ENCODE results near the gene SPATA1. TPM values are rescaled to one million over a fixed set of nuclear protein-coding genes. Genes with fewer than 3 reads are reported as not detected.

The SPATA1 gene
- total RNA-seq, 1 experiment from 2014 or later, result 0.85 TPM

DNA sequence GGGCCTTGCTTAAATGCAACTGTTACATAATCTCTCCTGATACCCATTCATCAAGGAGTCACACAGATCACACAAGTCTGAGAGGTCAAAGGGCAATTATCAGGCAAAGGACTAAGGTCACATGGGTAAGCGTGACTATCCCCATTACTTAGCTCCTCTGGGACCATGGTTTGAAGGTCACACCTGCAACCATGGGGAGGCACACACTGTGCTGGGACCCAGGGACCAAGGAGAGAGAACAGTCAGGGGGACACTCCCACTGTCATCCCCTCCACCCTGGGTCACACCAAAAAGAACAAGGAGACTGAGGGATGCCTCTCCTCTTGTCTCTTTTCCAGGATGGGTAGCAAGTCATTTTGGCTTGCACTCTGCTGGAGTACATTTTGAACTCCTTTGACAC, 99.0 kb downstream of the SPATA1 start:
- TF ChIP-seq ZNF263 (CRISPR knock-in tag; IDR thresholded peaks at IDR 0.05; ENCODE audit: low read depth) (no peak), IRF2 (CRISPR knock-in tag; IDR thresholded peaks at IDR 0.05; ENCODE audit: borderline replicate concordance, low read depth) (no peak), ATF2 (CRISPR knock-in tag; IDR thresholded peaks at IDR 0.05; ENCODE audit: borderline replicate concordance, low read depth) (no peak), SMAD4 (CRISPR knock-in tag; IDR thresholded peaks at IDR 0.05) (no peak), CREB1 (CRISPR knock-in tag; IDR thresholded peaks at IDR 0.05) (no peak), IRF1 (CRISPR knock-in tag; IDR thresholded peaks at IDR 0.05) (no peak), KAT7 (CRISPR knock-in tag; IDR thresholded peaks at IDR 0.05; ENCODE audit: borderline replicate concordance) (no peak), SOX15 (CRISPR knock-in tag; IDR thresholded peaks at IDR 0.05) (no peak), PRRX2 (CRISPR knock-in tag; IDR thresholded peaks at IDR 0.05) (no peak), ATF6 (CRISPR knock-in tag; IDR thresholded peaks at IDR 0.05) (no peak), SMAD3 (CRISPR knock-in tag; IDR thresholded peaks at IDR 0.05; ENCODE audit: borderline replicate concordance) (no peak), ZNF138 (CRISPR knock-in tag; conservative IDR thresholded peaks at IDR 0.05) (no peak), CDX4 (CRISPR knock-in tag; IDR thresholded peaks at IDR 0.05; ENCODE audit: borderline replicate concordance) (no peak), FOXP1 (CRISPR knock-in tag; IDR thresholded peaks at IDR 0.05; ENCODE audit: borderline replicate concordance) (no peak)
- TF ChIP-seq, protein P1, sequence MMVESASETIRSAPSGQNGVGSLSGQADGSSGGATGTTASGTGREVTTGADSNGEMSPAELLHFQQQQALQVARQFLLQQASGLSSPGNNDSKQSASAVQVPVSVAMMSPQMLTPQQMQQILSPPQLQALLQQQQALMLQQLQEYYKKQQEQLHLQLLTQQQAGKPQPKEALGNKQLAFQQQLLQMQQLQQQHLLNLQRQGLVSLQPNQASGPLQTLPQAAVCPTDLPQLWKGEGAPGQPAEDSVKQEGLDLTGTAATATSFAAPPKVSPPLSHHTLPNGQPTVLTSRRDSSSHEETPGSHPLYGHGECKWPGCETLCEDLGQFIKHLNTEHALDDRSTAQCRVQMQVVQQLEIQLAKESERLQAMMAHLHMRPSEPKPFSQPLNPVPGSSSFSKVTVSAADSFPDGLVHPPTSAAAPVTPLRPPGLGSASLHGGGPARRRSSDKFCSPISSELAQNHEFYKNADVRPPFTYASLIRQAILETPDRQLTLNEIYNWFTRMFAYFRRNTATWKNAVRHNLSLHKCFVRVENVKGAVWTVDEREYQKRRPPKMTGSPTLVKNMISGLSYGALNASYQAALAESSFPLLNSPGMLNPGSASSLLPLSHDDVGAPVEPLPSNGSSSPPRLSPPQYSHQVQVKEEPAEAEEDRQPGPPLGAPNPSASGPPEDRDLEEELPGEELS (CRISPR knock-in tag; IDR thresholded peaks at IDR 0.05), result no peak
- TF ChIP-seq, protein P2, sequence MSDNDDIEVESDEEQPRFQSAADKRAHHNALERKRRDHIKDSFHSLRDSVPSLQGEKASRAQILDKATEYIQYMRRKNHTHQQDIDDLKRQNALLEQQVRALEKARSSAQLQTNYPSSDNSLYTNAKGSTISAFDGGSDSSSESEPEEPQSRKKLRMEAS (CRISPR knock-in tag; IDR thresholded peaks at IDR 0.05), result no peak
- TF ChIP-seq, protein P3, sequence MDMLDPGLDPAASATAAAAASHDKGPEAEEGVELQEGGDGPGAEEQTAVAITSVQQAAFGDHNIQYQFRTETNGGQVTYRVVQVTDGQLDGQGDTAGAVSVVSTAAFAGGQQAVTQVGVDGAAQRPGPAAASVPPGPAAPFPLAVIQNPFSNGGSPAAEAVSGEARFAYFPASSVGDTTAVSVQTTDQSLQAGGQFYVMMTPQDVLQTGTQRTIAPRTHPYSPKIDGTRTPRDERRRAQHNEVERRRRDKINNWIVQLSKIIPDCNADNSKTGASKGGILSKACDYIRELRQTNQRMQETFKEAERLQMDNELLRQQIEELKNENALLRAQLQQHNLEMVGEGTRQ (CRISPR knock-in tag; IDR thresholded peaks at IDR 0.05), result no peak
- H3K36me3 Mint-ChIP-seq, result peaks cover 27% of the 10 kb centered on the region
- H3K4me3 Mint-ChIP-seq, result no peak overlapping the region
- ATAC-seq (no peak), DNase-seq (ENCODE audit: low spot score) (no peak)
- H3K9me3 Mint-ChIP-seq, result peaks cover 34% of the 10 kb centered on the region
- no peak overlapping the region for H3K27ac Mint-ChIP-seq
- CTCF ChIA-PET, result interaction anchor here (0.6 to 1.8 kb wide), 14 partner anchors 8 to 675 kb away, joined by 3 to 9 read pairs (median 4); partner anchors contain the start of genes GNG5, PRKACB and SPATA1
- peaks cover 13% of the 10 kb centered on the region for H3K27me3 Mint-ChIP-seq (ENCODE audit: low read depth)
- H3K4me1 Mint-ChIP-seq, result peaks cover 6% of the 10 kb centered on the region; the same call in 1 of the 2 replicates
- POLR2A ChIA-PET, result no interaction called here

DNA sequence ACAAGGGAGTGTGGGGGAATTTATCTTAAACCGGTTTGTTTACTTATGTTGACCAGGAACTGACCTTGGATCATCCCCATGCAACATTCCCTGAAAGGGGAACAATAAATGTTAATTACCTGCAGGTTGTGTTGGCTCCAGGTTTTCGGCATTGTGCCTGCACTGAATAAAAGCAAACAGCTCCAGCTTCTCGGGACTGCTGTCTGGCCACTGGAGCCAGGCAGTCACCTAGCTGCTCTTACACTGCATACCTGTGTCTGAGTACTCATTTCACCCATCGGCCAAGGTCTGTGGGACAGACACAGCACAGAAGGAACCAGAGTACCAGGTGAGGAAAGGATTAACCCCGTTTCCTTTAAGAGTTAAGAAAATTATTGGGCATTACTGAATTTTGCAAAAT, 100.8 kb downstream of the SPATA1 start:
- H3K4me1 Mint-ChIP-seq, result peaks cover 13% of the 10 kb centered on the region
- H3K27me3 Mint-ChIP-seq (ENCODE audit: low read depth), result peaks cover 13% of the 10 kb centered on the region
- H3K4me3 Mint-ChIP-seq, result no peak overlapping the region
- peaks cover 39% of the 10 kb centered on the region for H3K9me3 Mint-ChIP-seq
- ChIA-PET POLR2A (no interaction called here), CTCF (interaction anchor here (1.1 to 1.3 kb wide), 3 partner anchors 13 to 168 kb away, joined by 3 to 4 read pairs (median 4); no protein-coding TSS in a partner anchor)
- peaks cover 31% of the 10 kb centered on the region for H3K36me3 Mint-ChIP-seq
- no peak for DNase-seq (ENCODE audit: low spot score)
- no peak overlapping the region for H3K27ac Mint-ChIP-seq
- no peak for ATAC-seq
- TF ChIP-seq MYBL2 (CRISPR knock-in tag; IDR thresholded peaks at IDR 0.05) (no peak), ZNF423 (CRISPR knock-in tag; IDR thresholded peaks at IDR 0.05) (no peak), ZNF512 (CRISPR knock-in tag; IDR thresholded peaks at IDR 0.05; ENCODE audit: borderline replicate concordance) (no peak), NFYB (CRISPR knock-in tag; conservative IDR thresholded peaks at IDR 0.05; ENCODE audit: low read depth) (no peak), ZNF138 (CRISPR knock-in tag; conservative IDR thresholded peaks at IDR 0.05) (no peak), SP1 (CRISPR knock-in tag; conservative IDR thresholded peaks at IDR 0.05) (no peak), ZNF263 (CRISPR knock-in tag; IDR thresholded peaks at IDR 0.05; ENCODE audit: low read depth) (no peak), CDX4 (CRISPR knock-in tag; IDR thresholded peaks at IDR 0.05; ENCODE audit: borderline replicate concordance) (no peak)
- TF ChIP-seq, protein P3 (CRISPR knock-in tag; IDR thresholded peaks at IDR 0.05), result no peak
